Osteocyte (in vitro differentiated cells): ENCODE results near the gene SPINT1. TPM values are rescaled to one million over a fixed set of nuclear protein-coding genes. Genes with fewer than 3 reads are reported as not detected.

ENCODE experiments used
- DNase-seq: peaks from one replicate; pipeline ENCODE4 v3.0.0; 2021; ENCODE audit warnings: mixed read lengths; ENCODE audit not compliant: unreplicated experiment; ENCODE audit errors: extremely low spot score
- H3K27ac Mint-ChIP-seq: one replicate; pipeline ENCODE4 v1.8.0; 2021; ENCODE audit warnings: mild to moderate bottlenecking, mixed read lengths; ENCODE audit not compliant: unreplicated experiment
- H3K27me3 Mint-ChIP-seq: one replicate; pipeline ENCODE4 v1.8.0; 2021; ENCODE audit warnings: mixed read lengths; ENCODE audit not compliant: unreplicated experiment
- H3K36me3 Mint-ChIP-seq: one replicate; pipeline ENCODE4 v1.8.0; 2021; ENCODE audit warnings: mixed read lengths; ENCODE audit not compliant: unreplicated experiment
- H3K4me1 Mint-ChIP-seq: one replicate; pipeline ENCODE4 v1.8.0; 2021; ENCODE audit warnings: mixed read lengths; ENCODE audit not compliant: unreplicated experiment
- H3K4me3 Mint-ChIP-seq: one replicate; pipeline ENCODE4 v1.8.0; 2021; ENCODE audit warnings: mild to moderate bottlenecking, moderate library complexity, mixed read lengths; ENCODE audit not compliant: unreplicated experiment
- H3K9me3 Mint-ChIP-seq: one replicate; pipeline ENCODE4 v1.8.0; 2021; ENCODE audit warnings: mixed read lengths; ENCODE audit not compliant: unreplicated experiment
- CTCF ChIP-seq: fragments of 200-600 bp; sonication (generic); IDR thresholded peaks from 2 replicates; pipeline ENCODE4 v1.5.0; 2021; ENCODE audit warnings: antibody characterized with exemption, mild to moderate bottlenecking, moderate library complexity
- long read RNA-seq: library from polyadenylated mRNA; unstranded; transcript quantifications from one replicate; pipeline ENCODE4 v2.0.0, GENCODE V29; 2021
- total RNA-seq: library from RNA; stranded (reverse); gene quantifications from 2 replicates; pipeline ENCODE4 v1.2.1, GENCODE V29; 2021

Gene SPINT1
- 5.2 and 5.5 TPM in 2 replicates for total RNA-seq
- long read RNA-seq: 0 reads

- Mint-ChIP-seq H3K9me3 (no peaks in the 10 kb centered on the region), H3K4me1 (peaks cover 12% of the 10 kb centered on the region), H3K27ac (no peak within 1 kb of the TSS), H3K4me3 (peak within 1 kb of the TSS; percentile 73), H3K27me3 (peaks cover 19% of the 10 kb centered on the region), H3K36me3 (no peaks in the 10 kb centered on the region)
- TF ChIP-seq CTCF: no peak
- DNase-seq: no peak
Measured at GRCh38 chr15:40843885-40844695, at the start of gene SPINT1. Gene SPINT1 (plus strand): TSS chr15:40844048. CDS start chr15:40844555, 507 bp downstream.

GRCh38 chr15:40796041-40796440 is 47.8 kb upstream of the SPINT1 start:
- Mint-ChIP-seq H3K4me3 (no peak overlapping the region), H3K27ac (no peak overlapping the region)
- no peak for DNase-seq

GRCh38 chr15:40796512-40796911 is 47.3 kb upstream of the SPINT1 start:
- peaks cover 14% of the 10 kb centered on the region for H3K36me3 Mint-ChIP-seq
- TF ChIP-seq CTCF: no peak
- H3K27ac Mint-ChIP-seq: no peak overlapping the region
- no peaks in the 10 kb centered on the region for H3K9me3 Mint-ChIP-seq
- H3K27me3 Mint-ChIP-seq: no peaks in the 10 kb centered on the region
- DNase-seq: no peak
- peaks cover 16% of the 10 kb centered on the region for H3K4me1 Mint-ChIP-seq
- no peak overlapping the region for H3K4me3 Mint-ChIP-seq

More at GRCh38 chr15:40796041-40796440, 47.8 kb upstream of the SPINT1 start:
- H3K4me1 Mint-ChIP-seq: peaks cover 16% of the 10 kb centered on the region
- no peak for TF ChIP-seq CTCF
- no peaks in the 10 kb centered on the region for H3K27me3 Mint-ChIP-seq
- peaks cover 12% of the 10 kb centered on the region for H3K36me3 Mint-ChIP-seq
- no peaks in the 10 kb centered on the region for H3K9me3 Mint-ChIP-seq

- no peak for DNase-seq
- H3K27ac Mint-ChIP-seq: no peak overlapping the region
- no peaks in the 10 kb centered on the region for H3K9me3 Mint-ChIP-seq
- peaks cover 4% of the 10 kb centered on the region for H3K4me1 Mint-ChIP-seq
- no peak for TF ChIP-seq CTCF
- H3K27me3 Mint-ChIP-seq: no peaks in the 10 kb centered on the region
- H3K36me3 Mint-ChIP-seq: peaks cover 16% of the 10 kb centered on the region
- H3K4me3 Mint-ChIP-seq: no peak overlapping the region
Measured at GRCh38 chr15:40799523-40799922, 44.3 kb upstream of the SPINT1 start.

GRCh38 chr15:40803076-40803475 is 40.8 kb upstream of the SPINT1 start:
- no peaks in the 10 kb centered on the region for H3K9me3 Mint-ChIP-seq
- no peak for DNase-seq
- no peak overlapping the region for H3K27ac Mint-ChIP-seq
- H3K27me3 Mint-ChIP-seq: no peaks in the 10 kb centered on the region
- no peak for TF ChIP-seq CTCF
- no peak overlapping the region for H3K4me3 Mint-ChIP-seq
- H3K4me1 Mint-ChIP-seq: peaks cover 15% of the 10 kb centered on the region
- H3K36me3 Mint-ChIP-seq: peaks cover 15% of the 10 kb centered on the region
